SK-MEL-5 (cell line): ENCODE results near the gene HOXC4. TPM values are rescaled to one million over a fixed set of nuclear protein-coding genes. Genes with fewer than 3 reads are reported as not detected.
A peak's percentile ranks its signal among the peaks of the same experiment; 100 is the strongest.

ENCODE experiments used
- DNase-seq: peaks from one replicate; pipeline ENCODE4 v3.0.0-alpha.2; 2016; ENCODE audit warnings: low read depth, low spot score
- in situ Hi-C: cut with HindIII; loops from 2 replicates; pipeline ENCODE4 v1.10.0; 2016; ENCODE audit warnings: low sequenced_read_pairs, high pct_unique_total_duplicates, low pct_unique_long_range_greater_than_20kb
- total RNA-seq: library from RNA; depleted of rRNA; stranded (reverse); fragments of >200 nt; shearing (Covaris generic); gene quantifications from 2 replicates; pipeline ENCODE4 v1.2.3, GENCODE V29; 2014

HOXC4 gene
- total RNA-seq, 1 experiment from 2014 or later, result 2.4 TPM

DNA sequence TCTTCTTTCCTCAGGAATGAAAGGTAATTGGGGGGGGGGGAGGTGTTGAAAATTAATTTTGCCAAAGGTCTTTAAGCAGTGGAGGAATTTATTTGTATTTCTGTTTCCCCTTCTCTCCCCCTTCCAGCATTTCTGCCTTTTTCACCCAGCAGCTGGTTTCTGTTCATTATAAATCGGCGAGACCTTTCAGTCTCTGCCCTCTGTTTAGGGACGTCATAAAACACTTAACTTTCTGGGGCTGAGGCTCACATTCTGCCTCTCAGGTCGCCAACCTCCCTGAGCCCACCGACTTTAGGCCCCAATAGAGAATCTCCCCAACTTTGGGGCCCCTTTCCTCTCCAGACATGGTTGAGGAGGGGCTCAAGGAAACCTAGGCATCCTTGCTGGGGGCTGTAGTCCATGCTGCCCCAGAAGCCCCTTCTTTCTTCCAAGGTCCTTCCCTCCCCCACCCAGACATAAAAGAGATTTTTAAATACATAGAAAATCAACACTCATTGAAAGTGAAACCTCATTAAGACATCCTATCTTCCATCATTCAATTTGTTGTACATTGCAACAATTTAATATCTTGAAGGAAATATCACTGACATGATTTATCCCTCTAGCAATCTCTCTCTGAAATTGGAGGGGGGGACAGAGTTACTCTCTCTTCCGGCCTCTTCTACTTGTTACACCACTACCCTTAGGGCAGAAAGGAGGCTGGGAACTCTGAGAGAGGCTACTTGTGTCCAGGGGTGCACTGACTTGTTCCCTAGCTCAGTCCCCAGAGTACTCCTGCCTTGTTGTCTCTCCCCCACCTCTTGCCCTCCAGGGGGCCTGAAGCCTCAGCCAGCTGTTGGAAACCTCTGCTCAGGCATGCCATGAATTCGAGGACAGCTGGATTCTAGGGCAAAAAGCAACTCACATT lies 27.9 kb upstream of the HOXC4 start:
- in situ Hi-C loops, result no loop called here
- DNase-seq, result no peak

DNA sequence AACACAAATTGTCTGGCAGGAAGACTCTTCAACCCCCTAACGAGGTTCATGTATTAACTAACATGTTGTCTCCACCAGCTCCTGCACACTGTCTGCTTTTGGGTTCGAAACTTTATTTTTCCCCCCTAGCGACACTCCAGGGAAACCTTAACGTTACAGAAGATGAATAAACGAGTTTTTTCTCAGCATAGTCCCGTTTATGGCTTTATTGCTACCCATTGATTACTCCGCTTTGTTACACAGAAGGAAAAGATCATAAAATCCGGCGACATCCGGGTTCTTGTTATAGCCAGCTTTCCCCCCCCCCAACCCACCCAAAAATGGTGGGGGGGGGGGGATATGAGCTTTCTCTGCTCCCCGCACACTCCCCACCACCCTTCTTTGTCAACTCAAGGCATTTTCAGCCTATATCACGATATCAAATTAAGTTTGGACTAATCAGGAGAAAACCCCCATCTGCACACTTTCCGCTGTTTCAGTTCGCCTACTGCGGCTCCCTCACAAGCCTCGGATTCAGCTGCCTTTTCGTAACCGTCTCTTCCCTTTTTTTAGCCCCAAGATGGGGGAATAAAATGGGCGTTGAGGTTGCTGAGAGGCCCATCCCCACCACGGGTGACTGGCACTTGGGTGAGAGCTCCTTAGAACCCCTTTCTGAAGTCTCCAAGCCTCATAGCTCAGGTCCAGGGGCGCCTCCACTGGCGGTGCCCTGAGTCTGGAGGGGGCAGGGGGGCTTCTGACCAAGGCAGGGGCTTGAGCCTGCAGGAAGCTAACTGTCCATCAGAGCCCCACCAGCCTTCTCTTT lies 26.8 kb upstream of the HOXC4 start:
- in situ Hi-C loops, result no loop called here
- DNase-seq, result no peak

- in situ Hi-C loops, result no loop called here
- no peak for DNase-seq
Observed at GRCh38 chr12:54027442-54027786, 26.2 kb upstream of the HOXC4 start.

DNA sequence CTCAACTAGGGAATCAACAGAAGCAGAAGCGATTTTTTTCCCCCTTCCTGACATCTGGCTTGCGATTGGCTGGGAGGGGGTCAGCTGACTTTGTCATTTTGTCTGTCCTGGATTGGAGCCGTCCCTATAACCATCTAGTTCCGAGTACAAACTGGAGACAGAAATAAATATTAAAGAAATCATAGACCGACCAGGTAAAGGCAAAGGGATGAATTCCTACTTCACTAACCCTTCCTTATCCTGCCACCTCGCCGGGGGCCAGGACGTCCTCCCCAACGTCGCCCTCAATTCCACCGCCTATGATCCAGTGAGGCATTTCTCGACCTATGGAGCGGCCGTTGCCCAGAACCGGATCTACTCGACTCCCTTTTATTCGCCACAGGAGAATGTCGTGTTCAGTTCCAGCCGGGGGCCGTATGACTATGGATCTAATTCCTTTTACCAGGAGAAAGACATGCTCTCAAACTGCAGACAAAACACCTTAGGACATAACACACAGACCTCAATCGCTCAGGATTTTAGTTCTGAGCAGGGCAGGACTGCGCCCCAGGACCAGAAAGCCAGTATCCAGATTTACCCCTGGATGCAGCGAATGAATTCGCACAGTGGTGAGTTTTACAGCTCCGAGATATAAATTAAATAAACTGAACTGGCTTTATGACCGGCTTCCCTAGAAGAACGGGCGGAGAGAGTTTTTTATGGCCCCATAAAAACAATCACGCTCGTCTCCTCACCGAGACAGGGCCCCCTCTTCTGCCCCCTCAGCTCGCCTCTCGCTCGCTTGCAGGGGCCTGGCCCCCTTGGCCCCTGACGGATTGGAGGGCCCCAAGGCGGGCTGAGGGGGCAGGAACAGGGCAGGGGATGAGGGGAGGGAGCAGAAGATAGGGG lies 25.1 kb upstream of the HOXC4 start, which contains the start of gene HOXC6:
Gene HOXC6, plus strand, starts transcription at position 127 of the 888 bp plus-strand sequence. Its CDS starts 82 bp downstream, at position 209.
- peak; percentile 71 for DNase-seq
- in situ Hi-C loops, result no loop called here

DNA sequence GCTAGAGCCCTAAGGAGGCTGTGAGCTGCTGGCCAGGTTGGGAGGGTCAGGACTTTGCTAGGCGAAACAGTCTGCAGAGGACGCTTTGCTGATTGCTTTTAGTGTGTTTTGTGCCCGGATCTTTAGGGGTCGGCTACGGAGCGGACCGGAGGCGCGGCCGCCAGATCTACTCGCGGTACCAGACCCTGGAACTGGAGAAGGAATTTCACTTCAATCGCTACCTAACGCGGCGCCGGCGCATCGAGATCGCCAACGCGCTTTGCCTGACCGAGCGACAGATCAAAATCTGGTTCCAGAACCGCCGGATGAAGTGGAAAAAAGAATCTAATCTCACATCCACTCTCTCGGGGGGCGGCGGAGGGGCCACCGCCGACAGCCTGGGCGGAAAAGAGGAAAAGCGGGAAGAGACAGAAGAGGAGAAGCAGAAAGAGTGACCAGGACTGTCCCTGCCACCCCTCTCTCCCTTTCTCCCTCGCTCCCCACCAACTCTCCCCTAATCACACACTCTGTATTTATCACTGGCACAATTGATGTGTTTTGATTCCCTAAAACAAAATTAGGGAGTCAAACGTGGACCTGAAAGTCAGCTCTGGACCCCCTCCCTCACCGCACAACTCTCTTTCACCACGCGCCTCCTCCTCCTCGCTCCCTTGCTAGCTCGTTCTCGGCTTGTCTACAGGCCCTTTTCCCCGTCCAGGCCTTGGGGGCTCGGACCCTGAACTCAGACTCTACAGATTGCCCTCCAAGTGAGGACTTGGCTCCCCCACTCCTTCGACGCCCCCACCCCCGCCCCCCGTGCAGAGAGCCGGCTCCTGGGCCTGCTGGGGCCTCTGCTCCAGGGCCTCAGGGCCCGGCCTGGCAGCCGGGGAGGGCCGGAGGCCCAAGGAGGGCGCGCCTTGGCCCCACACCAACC lies 23.9 kb upstream of the HOXC4 start:
- in situ Hi-C loops, result no loop called here
- DNase-seq, result no peak

DNA sequence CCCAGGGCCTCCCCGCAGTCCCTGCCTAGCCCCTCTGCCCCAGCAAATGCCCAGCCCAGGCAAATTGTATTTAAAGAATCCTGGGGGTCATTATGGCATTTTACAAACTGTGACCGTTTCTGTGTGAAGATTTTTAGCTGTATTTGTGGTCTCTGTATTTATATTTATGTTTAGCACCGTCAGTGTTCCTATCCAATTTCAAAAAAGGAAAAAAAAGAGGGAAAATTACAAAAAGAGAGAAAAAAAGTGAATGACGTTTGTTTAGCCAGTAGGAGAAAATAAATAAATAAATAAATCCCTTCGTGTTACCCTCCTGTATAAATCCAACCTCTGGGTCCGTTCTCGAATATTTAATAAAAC lies 23.2 kb upstream of the HOXC4 start:
- no peak for DNase-seq
- in situ Hi-C loops, result no loop called here

DNA sequence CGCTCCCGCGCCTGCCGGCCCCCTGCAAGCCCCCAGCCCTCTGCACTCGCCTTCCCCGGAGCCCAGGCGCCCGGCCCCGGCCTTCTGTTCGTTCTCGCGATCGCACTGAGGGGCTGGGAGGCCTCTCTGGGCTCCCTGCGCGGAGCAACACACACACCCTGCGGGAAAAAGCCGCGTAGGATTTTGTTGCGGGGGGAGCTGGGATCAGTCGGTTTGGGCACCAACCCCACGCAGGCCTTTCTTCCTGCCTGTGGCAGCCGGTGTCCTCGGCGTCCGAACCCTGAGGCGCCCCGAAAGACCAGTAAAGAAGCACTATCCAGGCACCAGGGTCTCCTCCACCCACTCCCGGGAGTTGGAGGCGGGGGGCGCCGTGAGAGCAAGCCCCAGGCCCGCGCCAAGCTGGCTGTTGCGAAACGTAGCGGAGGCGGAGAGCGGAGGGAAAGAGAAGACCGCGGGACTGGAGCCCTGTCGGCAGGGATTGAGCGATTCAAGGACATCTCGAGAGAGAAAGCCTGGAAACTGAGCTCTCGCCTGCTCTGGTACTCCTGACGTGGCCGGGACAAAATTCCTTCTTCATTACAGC lies 22.7 kb upstream of the HOXC4 start:
- in situ Hi-C loops, result no loop called here
- DNase-seq, result no peak

- no peak for DNase-seq
- in situ Hi-C loops, result no loop called here
Observed at GRCh38 chr12:54031480-54031879, 22.2 kb upstream of the HOXC4 start.

DNA sequence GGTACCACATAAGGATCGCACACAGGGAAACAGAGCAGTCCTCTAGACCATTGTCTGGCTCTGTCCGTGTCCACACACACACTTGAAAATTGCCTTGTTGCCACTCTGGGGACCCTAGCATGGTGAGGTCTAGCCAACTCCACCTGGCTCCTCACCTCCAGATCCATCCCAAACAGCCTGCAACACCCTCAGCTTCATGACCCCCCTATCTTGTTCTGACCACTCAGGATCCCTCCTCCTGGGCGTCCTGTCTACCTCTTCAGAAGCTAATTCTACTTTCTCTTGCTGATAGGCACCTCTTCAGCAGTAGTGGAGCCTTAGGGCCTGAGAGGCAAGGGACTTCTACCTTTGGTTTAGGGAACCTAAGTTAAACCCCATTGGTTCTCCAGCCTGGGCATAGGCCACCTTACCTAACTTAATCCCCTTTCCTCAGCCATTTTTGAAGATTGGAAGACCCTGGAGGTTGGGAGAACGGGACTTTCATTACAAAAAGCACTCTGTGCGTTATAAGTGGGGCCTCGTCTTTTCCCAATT lies 21.5 kb upstream of the HOXC4 start:
- DNase-seq, result no peak
- in situ Hi-C loops, result no loop called here

- in situ Hi-C loops, result no loop called here
- DNase-seq, result peak; percentile 84
Observed at GRCh38 chr12:54032627-54033100, 21.0 kb upstream of the HOXC4 start, which contains the start of gene HOXC5. TSS of gene HOXC5 (plus strand) at chr12:54033050. CDS start at chr12:54033123, 73 bp downstream.

GRCh38 chr12:54033106-54033979 lies 20.3 kb upstream of the HOXC4 start:
- DNase-seq, result no peak
- in situ Hi-C loops, result no loop called here

GRCh38 chr12:54033980-54034784 lies 19.5 kb upstream of the HOXC4 start:
- in situ Hi-C loops, result no loop called here
- DNase-seq, result no peak

- in situ Hi-C loops, result no loop called here
- no peak for DNase-seq
Observed at GRCh38 chr12:54034785-54035310, 18.8 kb upstream of the HOXC4 start.

GRCh38 chr12:54035568-54036264 lies 17.9 kb upstream of the HOXC4 start:
- in situ Hi-C loops, result no loop called here
- DNase-seq, result no peak
